Activated naive CD4-positive, alpha-beta T cell treated with anti-CD3 and anti-CD28 coated beads for 36 hours (primary cell): ENCODE measurements around the gene MUS81. TPM values are rescaled to one million over a fixed set of nuclear protein-coding genes. Genes with fewer than 3 reads are reported as not detected.
A peak's percentile ranks its signal among the peaks of the same experiment; 100 is the strongest.

Experiments used
- CTCF ChIA-PET: fragments of 350-600 bp; sonication (Branson Sonifier 250); formaldehyde crosslinking; loops from one replicate; lab custom pipeline; 2021; ENCODE audit warnings: antibody characterized with exemption; lab: Charles Lee
- DNase-seq: peaks from one replicate; pipeline ENCODE4 v3.0.0-alpha.2; 2020
- H3K27ac Mint-ChIP-seq: one replicate; pipeline ENCODE4 v1.8.0; 2021; ENCODE audit warnings: mild to moderate bottlenecking, mixed read lengths
- H3K27me3 Mint-ChIP-seq: one replicate; pipeline ENCODE4 v1.8.0; 2021; ENCODE audit warnings: low read depth, mixed read lengths
- H3K36me3 Mint-ChIP-seq: one replicate; pipeline ENCODE4 v1.8.0; 2021; ENCODE audit warnings: low read depth, mixed read lengths
- H3K4me1 Mint-ChIP-seq: one replicate; pipeline ENCODE4 v1.8.0; 2021; ENCODE audit warnings: low read depth, mixed read lengths
- H3K4me3 Mint-ChIP-seq: one replicate; pipeline ENCODE4 v1.8.0; 2021; ENCODE audit warnings: mild to moderate bottlenecking, moderate library complexity, mixed read lengths
- H3K9me3 Mint-ChIP-seq: one replicate; pipeline ENCODE4 v1.8.0; 2021; ENCODE audit warnings: mixed read lengths
- intact Hi-C: fragments of 100-400 bp; cut with micrococcal nuclease; formaldehyde crosslinking; loops from one replicate; pipeline ENCODE4 v1.15.1; 2023
- total RNA-seq, 2 experiments: library from RNA; stranded (reverse); gene quantifications; one replicate each; pipeline ENCODE4 v1.2.3, GENCODE V29; 2021

MUS81 gene
- total RNA-seq, 2 experiments from 2014 or later: 51.4 to 54.7 TPM

DNA sequence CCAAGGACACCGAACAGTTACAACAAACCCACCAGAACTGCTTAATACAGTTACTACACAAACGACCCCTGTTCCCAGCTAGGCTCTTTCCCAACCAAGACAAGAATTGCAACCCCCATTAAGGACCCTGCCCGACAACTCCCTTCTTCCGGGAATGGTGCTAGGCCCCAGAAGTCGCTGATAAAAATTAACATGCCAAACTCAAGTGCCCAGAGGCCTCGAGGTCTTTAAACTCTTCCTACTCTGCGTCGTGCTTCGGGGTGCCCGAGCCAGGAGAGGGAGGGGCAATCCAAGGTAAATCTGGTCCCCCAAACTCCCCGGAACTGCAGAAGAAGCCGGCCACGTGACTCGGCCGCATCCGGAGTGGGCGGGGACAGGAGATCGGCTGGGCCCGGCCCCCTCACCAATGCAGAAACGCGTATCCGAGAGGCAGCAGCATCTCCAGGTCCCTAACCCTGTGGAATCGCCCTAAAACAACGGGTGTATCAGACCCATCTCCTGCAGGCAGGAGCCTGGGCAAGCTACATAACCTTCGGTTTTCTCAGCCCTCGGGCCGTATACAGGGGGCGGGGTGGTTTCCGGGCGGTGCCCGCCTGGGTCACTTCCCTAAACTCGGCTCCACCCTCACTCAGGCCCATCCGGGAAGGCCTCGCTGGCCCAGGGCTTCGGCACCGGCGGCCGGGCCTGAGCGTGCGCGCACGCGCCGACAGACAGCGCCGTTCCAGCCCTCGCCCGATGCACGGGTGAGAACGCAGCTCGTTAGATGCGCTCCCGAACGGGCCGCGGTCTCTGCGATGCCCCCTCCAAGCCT, 3.3 kb upstream of the MUS81 start:
- CTCF ChIA-PET: interaction anchor here (0.6 to 1.0 kb wide), 2 partner anchors 77 to 134 kb away, joined by 3 read pairs; no protein-coding TSS in a partner anchor
- intact Hi-C loops: loop anchor here (5.0 kb wide), 2 partner anchors 475 to 1055 kb away; partner anchors contain the start of genes MAP4K2 and SLC25A45
- Mint-ChIP-seq H3K4me1 (peaks cover 44% of the 10 kb centered on the region), H3K4me3 (peak overlapping the region; percentile 89), H3K27me3 (no peaks in the 10 kb centered on the region), H3K9me3 (peaks cover 3% of the 10 kb centered on the region), H3K36me3 (peaks cover 51% of the 10 kb centered on the region), H3K27ac (peak overlapping the region; percentile 85)
- peak; percentile 88 for DNase-seq

DNA sequence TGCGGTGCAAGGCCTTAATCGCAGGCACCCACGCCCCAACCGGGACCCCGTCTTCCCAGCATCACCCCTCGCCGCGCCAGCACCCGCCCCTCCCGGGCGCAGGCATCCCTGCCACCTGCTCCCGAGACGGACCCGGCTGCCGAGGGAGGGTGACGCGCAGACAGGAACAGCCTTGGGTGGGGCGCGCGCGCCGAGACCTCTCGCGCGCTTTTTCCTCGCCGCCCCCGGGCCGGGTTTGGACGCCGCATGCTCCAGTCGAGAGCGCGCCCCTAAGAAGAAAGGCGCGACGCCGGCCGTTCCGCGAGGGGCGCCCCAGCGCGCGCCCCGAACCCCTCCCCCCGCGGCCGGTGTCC, 2.8 kb upstream of the MUS81 start:
- peak overlapping the region; percentile 85 for H3K27ac Mint-ChIP-seq
- no peaks in the 10 kb centered on the region for H3K9me3 Mint-ChIP-seq
- peaks cover 45% of the 10 kb centered on the region for H3K4me1 Mint-ChIP-seq
- DNase-seq: peak; percentile 57
- H3K36me3 Mint-ChIP-seq: peaks cover 50% of the 10 kb centered on the region
- H3K4me3 Mint-ChIP-seq: peak overlapping the region; percentile 89
- H3K27me3 Mint-ChIP-seq: no peaks in the 10 kb centered on the region
- CTCF ChIA-PET: interaction anchor here (1.0 to 6.1 kb wide), 2 partner anchors 29 to 78 kb away, joined by 3 to 178 read pairs; partner anchors contain the start of genes CCDC85B, CTSW and FIBP
- intact Hi-C loops: loop anchor here (5.0 kb wide), 2 partner anchors 475 to 1055 kb away; partner anchors contain the start of genes MAP4K2 and SLC25A45

DNA sequence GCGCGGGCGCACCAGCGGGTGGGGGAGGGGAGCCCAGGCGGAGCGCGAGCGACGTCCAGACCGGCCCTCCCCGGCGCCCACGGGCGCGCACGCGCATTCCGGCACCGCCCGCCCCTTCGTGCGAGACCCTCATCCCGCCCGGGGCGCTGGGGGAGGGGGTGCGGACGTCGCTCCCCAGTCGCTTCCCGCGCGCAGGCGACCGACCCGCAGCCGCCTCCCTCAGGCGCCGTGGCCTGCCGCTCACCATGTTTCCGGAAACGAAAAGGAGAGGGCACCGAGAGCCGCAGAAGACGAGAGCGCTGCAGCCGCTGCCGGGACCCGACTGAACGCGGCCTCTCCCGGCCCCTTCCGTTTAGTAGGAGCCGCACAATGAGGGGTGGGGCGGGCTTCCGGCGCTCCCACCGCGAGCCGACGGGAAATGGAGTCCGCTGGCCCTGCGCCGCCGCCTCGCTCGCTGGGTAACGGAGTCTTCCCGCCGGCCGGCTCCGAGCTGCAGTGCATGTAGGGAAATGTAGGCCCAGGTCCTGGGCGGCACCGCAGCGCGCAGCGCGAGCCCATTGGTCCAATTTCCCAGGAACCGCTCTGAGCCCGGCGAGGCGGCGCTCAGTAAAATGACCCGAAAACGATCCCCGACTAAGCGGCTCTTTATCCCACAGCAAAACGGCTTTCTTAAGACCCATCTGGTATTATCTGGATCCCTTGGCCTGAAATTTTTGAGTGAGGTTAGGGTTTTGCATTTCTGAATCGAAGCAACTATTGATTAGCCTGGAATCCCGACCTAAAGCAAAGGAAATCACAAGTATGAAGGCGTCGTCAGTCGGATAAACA, 2.2 kb upstream of the MUS81 start, which contains the start of gene CFL1:
Gene CFL1 (minus strand): TSS at position 328 of the 828 bp plus-strand sequence. CDS start 81 bp downstream, at position 247.
- peak within 1 kb of the TSS; percentile 97 for H3K4me3 Mint-ChIP-seq
- DNase-seq: peak; percentile 98
- no peaks in the 10 kb centered on the region for H3K9me3 Mint-ChIP-seq
- peaks cover 51% of the 10 kb centered on the region for H3K36me3 Mint-ChIP-seq
- intact Hi-C loops: loop anchor here (1.0 to 5.0 kb wide), 10 partner anchors 15 to 1056 kb away; partner anchors contain the start of genes BANF1, CAPN1, EFEMP2 and EIF1AD
- CTCF ChIA-PET: interaction anchor here (0.8 to 6.1 kb wide), 2 partner anchors 29 to 79 kb away, joined by 3 to 178 read pairs; partner anchors contain the start of genes CCDC85B, CTSW and FIBP
- H3K27me3 Mint-ChIP-seq: no peaks in the 10 kb centered on the region
- H3K27ac Mint-ChIP-seq: peak within 1 kb of the TSS; percentile 100
- peaks cover 49% of the 10 kb centered on the region for H3K4me1 Mint-ChIP-seq

DNA sequence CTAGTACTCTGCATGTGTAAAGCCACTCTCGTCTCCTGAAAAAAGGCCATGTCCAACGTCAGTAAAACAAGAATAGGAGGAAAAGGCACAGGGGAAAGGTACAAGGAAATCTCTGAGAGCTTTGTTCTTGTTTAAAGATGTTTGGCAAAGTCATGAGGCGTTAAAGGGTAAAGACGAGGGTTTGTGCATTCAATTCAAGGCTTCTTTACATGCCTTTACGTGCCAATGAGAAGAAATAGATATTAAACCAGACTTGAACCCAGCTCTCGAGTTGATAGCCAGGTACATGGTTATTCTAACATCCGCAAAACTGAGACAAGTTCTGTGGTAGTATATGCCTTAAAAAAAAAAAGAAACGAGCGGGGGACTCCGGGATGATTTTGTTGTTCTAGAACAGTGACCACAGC, 1.5 kb upstream of the MUS81 start:
- no peaks in the 10 kb centered on the region for H3K27me3 Mint-ChIP-seq
- H3K9me3 Mint-ChIP-seq: no peaks in the 10 kb centered on the region
- H3K4me3 Mint-ChIP-seq: peak overlapping the region; percentile 97
- DNase-seq: no peak
- H3K27ac Mint-ChIP-seq: peak overlapping the region; percentile 100
- intact Hi-C loops: loop anchor here (1.0 to 5.0 kb wide), 13 partner anchors 14 to 1056 kb away; partner anchors contain the start of genes BANF1, C11orf68, CAPN1 and DRAP1
- H3K4me1 Mint-ChIP-seq: peaks cover 44% of the 10 kb centered on the region
- CTCF ChIA-PET: interaction anchor here (0.8 to 6.1 kb wide), 6 partner anchors 13 to 79 kb away, joined by 3 to 178 read pairs (median 7); partner anchors contain the start of genes CCDC85B, CTSW and FIBP
- H3K36me3 Mint-ChIP-seq: peaks cover 50% of the 10 kb centered on the region

DNA sequence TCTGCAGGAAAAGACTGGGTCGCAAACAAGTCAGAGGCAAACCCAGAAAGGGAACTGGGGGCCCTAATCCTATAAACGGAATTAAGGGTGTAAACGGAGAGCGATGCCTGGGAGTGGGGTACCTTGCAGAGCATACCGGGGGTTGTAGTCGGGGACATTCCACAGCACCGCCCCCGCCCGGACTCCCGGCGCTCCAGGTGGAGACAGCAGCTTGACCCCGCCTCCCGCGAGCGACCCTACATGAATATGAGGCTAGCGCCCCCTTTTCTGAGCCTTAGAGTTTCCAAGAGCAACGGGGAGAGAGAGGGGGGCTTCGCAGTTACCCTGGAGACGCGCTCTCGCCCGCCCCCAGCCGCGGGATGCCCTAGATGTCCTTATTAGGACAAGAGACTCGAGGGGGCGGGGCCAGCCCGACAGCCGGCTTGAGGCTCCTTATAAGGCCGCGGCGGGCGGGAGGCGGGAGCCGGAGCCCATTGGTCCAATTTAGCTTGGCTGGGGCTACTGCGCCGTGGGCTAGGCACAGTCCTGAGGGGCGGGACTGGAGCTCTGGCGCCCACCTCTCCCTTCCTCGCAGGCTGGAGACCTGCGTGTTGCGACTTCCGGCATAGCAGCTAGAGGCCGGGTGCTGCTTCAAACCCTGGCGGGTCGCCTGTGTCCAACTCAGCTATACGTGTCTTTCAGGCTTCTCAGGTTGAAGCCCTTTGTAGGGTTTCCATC, 980 bp upstream of the MUS81 start:
- peak; percentile 99 for DNase-seq
- H3K27ac Mint-ChIP-seq: peak overlapping the region; percentile 100
- H3K27me3 Mint-ChIP-seq: no peaks in the 10 kb centered on the region
- H3K4me1 Mint-ChIP-seq: peaks cover 41% of the 10 kb centered on the region
- CTCF ChIA-PET: interaction anchor here (0.5 to 6.1 kb wide), 20 partner anchors 8 to 236 kb away, joined by 3 to 178 read pairs (median 4); partner anchors contain the start of genes CCDC85B, CST6, CTSW and FIBP
- H3K9me3 Mint-ChIP-seq: no peaks in the 10 kb centered on the region
- peak overlapping the region; percentile 97 for H3K4me3 Mint-ChIP-seq
- H3K36me3 Mint-ChIP-seq: peaks cover 44% of the 10 kb centered on the region
- intact Hi-C loops: loop anchor here (1.0 to 5.0 kb wide), 8 partner anchors 14 to 1057 kb away; partner anchors contain the start of genes C11orf68, CAPN1, DRAP1 and EFEMP2

DNA sequence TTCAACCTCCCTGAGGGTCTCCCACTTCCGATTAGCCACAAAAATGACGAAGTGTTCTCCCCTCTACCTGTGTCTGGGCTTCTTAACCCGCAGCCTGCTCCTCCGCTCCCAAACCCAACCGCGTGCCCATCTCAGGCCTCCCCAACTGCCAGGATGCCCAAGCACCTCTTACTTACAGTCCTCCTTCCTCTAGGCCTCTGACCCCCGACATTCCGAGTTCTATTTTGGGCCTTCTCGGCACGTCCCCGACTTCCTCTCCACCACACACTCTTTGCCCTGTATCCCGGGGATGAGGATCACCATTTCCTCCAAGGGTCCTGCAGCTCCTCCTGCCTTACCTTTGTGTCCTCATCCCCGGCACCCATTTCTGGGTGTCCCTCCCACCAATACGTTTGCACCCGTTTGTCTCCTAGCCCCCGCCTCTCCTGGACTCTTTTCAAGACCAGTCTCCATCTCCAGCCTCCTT, 388 bp upstream of the MUS81 start:
- peaks cover 36% of the 10 kb centered on the region for H3K4me1 Mint-ChIP-seq
- H3K27me3 Mint-ChIP-seq: no peaks in the 10 kb centered on the region

DNA sequence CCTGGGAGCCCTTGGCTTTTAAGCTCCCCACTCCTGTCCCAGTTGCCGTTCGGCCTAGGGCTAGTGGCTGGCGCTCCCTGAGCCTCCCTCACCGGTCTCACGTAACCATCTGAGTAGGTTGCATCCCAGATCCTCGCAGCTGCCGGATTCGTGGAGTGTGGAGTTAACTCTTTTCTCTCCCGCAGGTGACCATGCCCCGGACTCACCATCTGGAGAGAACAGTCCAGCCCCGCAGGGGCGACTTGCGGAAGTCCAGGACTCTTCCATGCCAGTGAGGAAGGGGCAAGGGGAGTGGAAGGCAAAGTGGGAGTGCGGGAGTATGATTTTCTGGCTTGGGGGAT, 902 bp downstream of the MUS81 start:
- Mint-ChIP-seq H3K36me3 (peaks cover 32% of the 10 kb centered on the region), H3K4me3 (peak overlapping the region; percentile 97), H3K27me3 (no peaks in the 10 kb centered on the region), H3K9me3 (no peaks in the 10 kb centered on the region), H3K27ac (peak overlapping the region; percentile 100), H3K4me1 (peaks cover 26% of the 10 kb centered on the region)
- CTCF ChIA-PET: interaction anchor here (0.7 to 6.1 kb wide), 8 partner anchors 10 to 76 kb away, joined by 3 to 178 read pairs (median 7); partner anchors contain the start of genes CCDC85B, CTSW and FIBP
- DNase-seq: peak; percentile 15
- intact Hi-C loops: no loop called here

More for the DNA sequence above, 388 bp upstream of the MUS81 start:
- Mint-ChIP-seq H3K36me3 (peaks cover 38% of the 10 kb centered on the region), H3K27ac (peak overlapping the region; percentile 100), H3K9me3 (no peaks in the 10 kb centered on the region), H3K4me3 (peak overlapping the region; percentile 97)
- intact Hi-C loops: loop anchor here (1.0 to 5.0 kb wide), 11 partner anchors 13 to 1058 kb away; partner anchors contain the start of genes C11orf68, CAPN1, DRAP1 and EFEMP2
- DNase-seq: no peak
- CTCF ChIA-PET: interaction anchor here (0.5 to 6.1 kb wide), 21 partner anchors 9 to 236 kb away, joined by 3 to 178 read pairs (median 4); partner anchors contain the start of genes CCDC85B, CST6, CTSW and FIBP

DNA sequence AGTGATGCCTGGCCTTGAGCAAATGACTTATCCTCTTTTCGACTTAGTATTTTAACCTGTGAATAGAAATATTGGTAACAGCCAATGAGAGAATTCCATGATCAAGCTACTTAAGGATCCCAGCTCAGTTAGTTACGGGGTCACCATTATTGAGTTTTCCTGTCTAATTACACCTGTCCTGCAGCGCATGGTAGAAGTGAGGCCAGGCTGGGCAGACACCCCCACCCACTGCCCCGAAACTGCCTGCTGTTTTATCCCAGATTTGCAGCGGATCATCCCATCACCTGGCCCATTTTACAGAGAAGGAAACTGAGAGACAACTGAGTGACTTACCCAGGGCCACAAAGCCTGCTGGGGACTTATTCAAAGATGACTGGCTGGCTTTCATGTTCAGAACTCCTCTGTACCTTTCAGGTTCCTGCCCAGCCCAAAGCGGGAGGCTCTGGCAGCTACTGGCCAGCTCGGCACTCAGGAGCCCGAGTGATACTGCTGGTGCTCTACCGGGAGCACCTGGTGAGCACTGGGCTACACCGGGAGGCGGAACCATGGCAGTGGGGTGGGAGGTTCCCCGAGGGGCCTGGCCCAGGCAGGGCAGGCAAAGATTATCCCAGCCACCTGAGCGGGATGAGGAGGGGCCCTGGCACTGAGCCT, 1.4 kb downstream of the MUS81 start:
- Mint-ChIP-seq H3K27me3 (no peaks in the 10 kb centered on the region), H3K36me3 (peaks cover 27% of the 10 kb centered on the region), H3K9me3 (no peaks in the 10 kb centered on the region), H3K4me1 (peaks cover 21% of the 10 kb centered on the region), H3K4me3 (peak overlapping the region; percentile 97), H3K27ac (peak overlapping the region; percentile 100)
- CTCF ChIA-PET: interaction anchor here (1.0 to 6.1 kb wide), 5 partner anchors 10 to 25 kb away, joined by 4 to 178 read pairs (median 11); partner anchors contain the start of genes CCDC85B, CTSW and FIBP
- peak; percentile 3 for DNase-seq
- intact Hi-C loops: no loop called here

DNA sequence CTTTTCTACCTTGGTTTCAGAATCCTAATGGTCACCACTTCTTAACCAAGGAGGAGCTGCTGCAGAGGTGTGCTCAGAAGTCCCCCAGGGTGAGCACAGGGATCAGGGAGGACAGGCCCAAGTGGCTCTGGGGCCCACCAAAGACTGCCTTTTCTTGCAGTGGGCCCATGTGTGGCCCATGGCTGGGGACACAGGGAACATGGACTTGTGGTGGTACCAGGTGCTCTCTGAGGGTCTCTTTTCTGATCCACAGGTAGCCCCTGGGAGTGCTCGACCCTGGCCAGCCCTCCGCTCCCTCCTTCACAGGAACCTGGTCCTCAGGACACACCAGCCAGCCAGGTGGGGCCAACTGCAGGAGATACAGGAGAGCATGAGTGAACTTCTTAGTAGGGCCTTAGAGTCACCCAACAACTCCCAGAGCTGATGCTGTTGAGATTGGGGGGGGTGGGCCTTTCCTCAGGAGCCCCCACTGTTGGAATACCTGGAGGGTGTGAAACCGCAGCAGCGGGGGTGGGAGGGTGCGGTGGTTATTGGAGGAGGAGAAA, 2.0 kb downstream of the MUS81 start:
- no peak overlapping the region for H3K4me3 Mint-ChIP-seq
- H3K27me3 Mint-ChIP-seq: no peaks in the 10 kb centered on the region
- H3K9me3 Mint-ChIP-seq: no peaks in the 10 kb centered on the region
- peaks cover 27% of the 10 kb centered on the region for H3K36me3 Mint-ChIP-seq
- H3K4me1 Mint-ChIP-seq: peaks cover 19% of the 10 kb centered on the region
- DNase-seq: peak; percentile 3
- no peak overlapping the region for H3K27ac Mint-ChIP-seq
- intact Hi-C loops: no loop called here
- CTCF ChIA-PET: interaction anchor here (6.1 kb wide), 1 partner anchor 25 kb away, joined by 178 read pairs; the partner anchor contains the start of genes CCDC85B, CTSW and FIBP
